ENCODE results near the gene CCHCR1. TPM values are rescaled to one million over a fixed set of nuclear protein-coding genes. Genes with fewer than 3 reads are reported as not detected.

Gene CCHCR1
- polyA plus RNA-seq, 2 of the 4 experiments (the other 2 are of a cell fraction), result 7.4 to 15.3 TPM

DNA sequence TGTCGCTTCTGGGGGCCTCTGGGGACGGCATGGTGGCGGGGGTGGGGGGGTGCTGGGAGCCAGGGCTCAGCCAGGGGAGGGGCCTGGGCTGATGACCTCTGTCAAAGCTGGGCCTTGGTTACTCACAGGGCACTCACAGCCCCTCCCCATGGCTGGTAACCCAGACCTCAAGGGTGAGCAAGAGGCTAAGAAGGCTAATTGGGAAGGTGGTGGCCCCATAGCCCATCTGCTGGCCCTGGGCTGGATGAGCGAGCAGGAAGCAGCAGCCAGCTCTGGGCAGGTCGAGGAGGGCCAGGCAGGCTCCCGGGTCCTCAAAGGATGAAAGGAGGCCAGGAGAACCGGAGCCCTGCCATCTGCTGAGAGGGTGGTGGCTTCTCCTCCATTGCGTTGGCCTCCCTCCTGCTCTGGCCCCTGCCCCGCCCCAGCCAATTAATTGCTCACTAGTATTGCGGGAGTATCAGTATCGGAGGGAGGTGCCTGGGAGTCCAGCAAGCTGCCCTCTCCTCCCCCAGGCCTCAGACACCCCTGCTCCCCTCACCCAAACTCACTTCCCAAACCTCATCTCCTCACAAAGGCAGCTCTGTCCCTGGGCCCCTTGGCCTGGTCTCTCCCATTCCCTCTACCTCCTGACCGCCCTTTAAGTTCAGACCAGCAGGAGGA, 36.3 kb downstream of the CCHCR1 start:
- Histone ChIP-seq H3K4me2 (no peak overlapping the region), H3K9me3 (no peaks in the 10 kb centered on the region), H3K4me1 (peaks cover 30% of the 10 kb centered on the region), H3K27ac (no peak overlapping the region; a peak in 1 of 6 replicates), H3K4me3 (no peak overlapping the region)
- 83% methylated on average over 6 of the region's 12 CpGs for WGBS (ENCODE audit: missing lambda C conversion rate)
- FAIRE-seq (no peak), ATAC-seq (no peak), DNase-seq (ENCODE audit: low read depth in 1 of 2, low spot score in 1 of 2) (no peak)
- no peak for TF ChIP-seq EHF (CRISPR knock-in tag; IDR thresholded peaks at IDR 0.05)
- TF ChIP-seq RFX5 (IDR thresholded peaks at IDR 0.05), result no peak
- no peak for TF ChIP-seq ESRRA (IDR thresholded peaks at IDR 0.05; ENCODE audit: borderline replicate concordance, low read length)
- TF ChIP-seq POLR2AphosphoS2 (conservative IDR thresholded peaks at IDR 0.05; ENCODE audit: low read length), result no peak
- no peak for TF ChIP-seq ELK1 (IDR thresholded peaks at IDR 0.05; ENCODE audit: low read depth, low read length)
- TF ChIP-seq RAD21 (conservative IDR thresholded peaks at IDR 0.05 in 1 of 2, IDR thresholded peaks at IDR 0.05 in 1 of 2), result no peak
- TF ChIP-seq POLR2A (IDR thresholded peaks at IDR 0.05; ENCODE audit: low read length), result no peak
- TF ChIP-seq HEYL (CRISPR knock-in tag; IDR thresholded peaks at IDR 0.05), result no peak
- no peak for TF ChIP-seq EHMT2 (IDR thresholded peaks at IDR 0.05; ENCODE audit: low read depth)
- TF ChIP-seq SREBF2 (IDR thresholded peaks at IDR 0.05), result no peak
- TF ChIP-seq, protein P1, sequence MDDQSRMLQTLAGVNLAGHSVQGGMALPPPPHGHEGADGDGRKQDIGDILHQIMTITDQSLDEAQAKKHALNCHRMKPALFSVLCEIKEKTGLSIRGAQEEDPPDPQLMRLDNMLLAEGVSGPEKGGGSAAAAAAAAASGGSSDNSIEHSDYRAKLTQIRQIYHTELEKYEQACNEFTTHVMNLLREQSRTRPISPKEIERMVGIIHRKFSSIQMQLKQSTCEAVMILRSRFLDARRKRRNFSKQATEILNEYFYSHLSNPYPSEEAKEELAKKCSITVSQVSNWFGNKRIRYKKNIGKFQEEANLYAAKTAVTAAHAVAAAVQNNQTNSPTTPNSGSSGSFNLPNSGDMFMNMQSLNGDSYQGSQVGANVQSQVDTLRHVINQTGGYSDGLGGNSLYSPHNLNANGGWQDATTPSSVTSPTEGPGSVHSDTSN (IDR thresholded peaks at IDR 0.05), result no peak
- TF ChIP-seq, protein P2, sequence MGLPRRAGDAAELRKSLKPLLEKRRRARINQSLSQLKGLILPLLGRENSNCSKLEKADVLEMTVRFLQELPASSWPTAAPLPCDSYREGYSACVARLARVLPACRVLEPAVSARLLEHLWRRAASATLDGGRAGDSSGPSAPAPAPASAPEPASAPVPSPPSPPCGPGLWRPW (IDR thresholded peaks at IDR 0.05), result no peak
- ChIA-PET POLR2A (no interaction called here), CTCF (interaction anchor here (1.0 to 1.4 kb wide), 4 partner anchors 8 to 34 kb away, joined by 3 to 4 read pairs (median 4); no protein-coding TSS in a partner anchor)

GRCh38 chr6:31120151-31120915, 37.3 kb downstream of the CCHCR1 start, which contains the start of gene CDSN:
Gene CDSN, minus strand, starts transcription at chr6:31120446. Its CDS starts 27 bp downstream, at chr6:31120419.
- FAIRE-seq (no peak), ATAC-seq (no peak), DNase-seq (ENCODE audit: low read depth in 1 of 2, low spot score in 1 of 2) (no peak)
- WGBS (ENCODE audit: missing lambda C conversion rate), result 91% methylated on average over 14 of the region's 26 CpGs
- peaks cover 27% of the 10 kb centered on the region for H3K4me1 ChIP-seq
- CTCF ChIA-PET, result interaction anchor here (1.0 to 1.6 kb wide), 3 partner anchors 7 to 17 kb away, joined by 3 to 5 read pairs (median 4); no protein-coding TSS in a partner anchor
- POLR2A ChIA-PET, result no interaction called here
- no peak within 1 kb of the TSS for H3K4me2 ChIP-seq
- TF ChIP-seq SREBF2 (IDR thresholded peaks at IDR 0.05) (no peak), TFCP2L1 (CRISPR knock-in tag; IDR thresholded peaks at IDR 0.05) (no peak), MAFK (IDR thresholded peaks at IDR 0.05; ENCODE audit: partially characterized antibody) (no peak), RAD21 (conservative IDR thresholded peaks at IDR 0.05 in 1 of 2, IDR thresholded peaks at IDR 0.05 in 1 of 2) (no peak), EHF (CRISPR knock-in tag; IDR thresholded peaks at IDR 0.05) (no peak), CEBPB (IDR thresholded peaks at IDR 0.05) (no peak), ELK1 (IDR thresholded peaks at IDR 0.05; ENCODE audit: low read depth, low read length) (no peak), POLR2AphosphoS2 (conservative IDR thresholded peaks at IDR 0.05; ENCODE audit: low read length) (no peak)
- TF ChIP-seq, protein P3, sequence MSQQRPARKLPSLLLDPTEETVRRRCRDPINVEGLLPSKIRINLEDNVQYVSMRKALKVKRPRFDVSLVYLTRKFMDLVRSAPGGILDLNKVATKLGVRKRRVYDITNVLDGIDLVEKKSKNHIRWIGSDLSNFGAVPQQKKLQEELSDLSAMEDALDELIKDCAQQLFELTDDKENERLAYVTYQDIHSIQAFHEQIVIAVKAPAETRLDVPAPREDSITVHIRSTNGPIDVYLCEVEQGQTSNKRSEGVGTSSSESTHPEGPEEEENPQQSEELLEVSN (IDR thresholded peaks at IDR 0.05; ENCODE audit: borderline replicate concordance, low read depth), result no peak
- TF ChIP-seq, protein P2 (IDR thresholded peaks at IDR 0.05), result no peak
- H3K9me3 ChIP-seq, result no peaks in the 10 kb centered on the region
- no peak within 1 kb of the TSS for H3K27ac ChIP-seq
- no peak within 1 kb of the TSS for H3K4me3 ChIP-seq
